Fibroblast of lung (primary cell): ENCODE results near the gene ROBO1. TPM values are rescaled to one million over a fixed set of nuclear protein-coding genes. Genes with fewer than 3 reads are reported as not detected.
A peak's percentile ranks its signal among the peaks of the same experiment; 100 is the strongest.

Source experiments
- DNase-seq, 2 donors: peaks; one replicate each; pipeline versions ENCODE4 v3.0.0 to v3.0.0-alpha.2; 2010; ENCODE audit warnings: low read depth in 2 of 2
- H2AFZ ChIP-seq: 2 replicates; pipeline ENCODE4 v1.5.1; 2012; ENCODE audit warnings: low read length, control low read depth, inconsistent platforms
- H3K27ac ChIP-seq: 2 replicates; pipeline ENCODE4 v1.5.1; 2011; ENCODE audit warnings: low read length, control low read depth; ENCODE audit not compliant: insufficient read depth
- H3K27me3 ChIP-seq: 2 replicates; pipeline ENCODE4 v1.5.1; 2011; ENCODE audit warnings: mild to moderate bottlenecking, low read length; ENCODE audit not compliant: control insufficient read depth, insufficient read depth
- H3K36me3 ChIP-seq: 2 replicates; pipeline ENCODE4 v1.5.1; 2011; ENCODE audit warnings: low read length; ENCODE audit not compliant: control insufficient read depth, insufficient read depth
- H3K4me1 ChIP-seq: 2 replicates; pipeline ENCODE4 v1.5.1; 2011; ENCODE audit warnings: low read length; ENCODE audit not compliant: control insufficient read depth, insufficient read depth; ENCODE audit errors: extremely low read depth
- H3K4me2 ChIP-seq: 2 replicates; pipeline ENCODE4 v1.5.1; 2011; ENCODE audit warnings: low read length, control low read depth; ENCODE audit not compliant: insufficient read depth; ENCODE audit errors: extremely low read depth
- H3K4me3 ChIP-seq, 4 experiments: fragments of 200-600 bp in 1 of 4; sonication (generic) in 1 of 4; replicated peaks in 1 of 4; 2 replicates each; pipeline ENCODE4 v1.5.1; 2011 to 2016; ENCODE audit warnings: low read length in 4 of 4, low read depth in 3 of 4, mild to moderate bottlenecking in 3 of 4, control low read depth in 2 of 4, inconsistent platforms in 1 of 4, mixed read lengths in 1 of 4; ENCODE audit not compliant: insufficient read depth in 1 of 4; ENCODE audit errors: control extremely low read depth in 1 of 4
- H3K79me2 ChIP-seq: 2 replicates; pipeline ENCODE4 v1.5.1; 2012; ENCODE audit warnings: mild to moderate bottlenecking, low read length, inconsistent platforms; ENCODE audit not compliant: control insufficient read depth, insufficient read depth
- H3K9ac ChIP-seq: 2 replicates; pipeline ENCODE4 v1.5.1; 2011; ENCODE audit warnings: mild to moderate bottlenecking, low read length, control low read depth; ENCODE audit not compliant: insufficient read depth
- H3K9me3 ChIP-seq: 2 replicates; pipeline ENCODE4 v1.5.1; 2012; ENCODE audit warnings: low read depth, low read length; ENCODE audit not compliant: control insufficient read depth, insufficient read depth
- H4K20me1 ChIP-seq: 2 replicates; pipeline ENCODE4 v1.5.1; 2011; ENCODE audit warnings: low read length; ENCODE audit not compliant: control insufficient read depth, insufficient read depth; ENCODE audit errors: extremely low read depth
- EZH2 ChIP-seq: IDR thresholded peaks from 2 replicates; pipeline ENCODE4 v1.5.1; 2012; ENCODE audit warnings: low read length, control low read depth, mild to moderate bottlenecking; ENCODE audit errors: missing control alignments
- polyA plus RNA-seq, 2 donors: library from polyadenylated mRNA; depleted of rRNA in 1 of 2; stranded (reverse) in 1 of 2; unstranded in 1 of 2; fragments of >200 nt; gene quantifications; 2 replicates each; pipeline ENCODE4 v1.2.1, GENCODE V29; 2011 to 2012; ENCODE audit warnings: missing spikeins in 1 of 2
- total RNA-seq: library from RNA; depleted of rRNA; stranded (reverse); fragments of >200 nt; gene quantifications from 2 replicates; pipeline ENCODE4 v1.2.1, GENCODE V29; 2014
- TF ChIP-seq, protein P1 (sequence below), 2 donors: IDR thresholded peaks in 1 of 2; conservative IDR thresholded peaks in 1 of 2; 1 replicate in 1 of 2; 2 replicates in 1 of 2; pipeline ENCODE4 v1.5.1; 2011 to 2012; ENCODE audit warnings: low read length in 2 of 2, control low read depth in 1 of 2, inconsistent platforms in 1 of 2, low read depth in 1 of 2, mild to moderate bottlenecking in 1 of 2

The ROBO1 gene
- total and polyA plus RNA-seq, 2 donors (not counting 1 experiment from before 2014, with no cell fraction given), result 53.8 to 104 TPM

DNA sequence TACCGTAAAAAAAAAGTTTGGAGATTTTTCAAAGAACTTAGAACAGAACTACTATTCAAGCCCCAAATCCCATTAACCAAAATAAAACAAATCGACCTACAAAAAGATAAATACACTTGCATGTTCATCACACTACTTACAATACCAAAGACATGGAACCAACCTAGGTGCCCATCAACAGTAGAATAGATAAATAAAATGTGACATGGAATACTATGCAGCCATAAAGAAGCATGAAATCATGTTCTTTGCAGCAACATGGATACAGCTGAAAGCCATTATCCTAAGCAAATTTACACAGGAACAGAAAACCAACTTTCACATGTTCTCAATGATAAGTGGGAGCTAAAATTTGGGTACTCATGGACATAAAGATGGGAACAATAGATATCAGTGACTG, 768.7 kb downstream of the ROBO1 start:
- Histone ChIP-seq H3K4me3 (no peak overlapping the region), H3K36me3 (no peaks in the 10 kb centered on the region), H3K27me3 (no peaks in the 10 kb centered on the region), H3K27ac (no peak overlapping the region), H3K9ac (no peak overlapping the region), H2AFZ (no peak overlapping the region), H3K4me2 (no peak overlapping the region), H3K4me1 (no peaks in the 10 kb centered on the region), H4K20me1 (no peaks in the 10 kb centered on the region), H3K79me2 (no peaks in the 10 kb centered on the region), H3K9me3 (no peaks in the 10 kb centered on the region)
- TF ChIP-seq EZH2, result no peak
- TF ChIP-seq, protein P1, sequence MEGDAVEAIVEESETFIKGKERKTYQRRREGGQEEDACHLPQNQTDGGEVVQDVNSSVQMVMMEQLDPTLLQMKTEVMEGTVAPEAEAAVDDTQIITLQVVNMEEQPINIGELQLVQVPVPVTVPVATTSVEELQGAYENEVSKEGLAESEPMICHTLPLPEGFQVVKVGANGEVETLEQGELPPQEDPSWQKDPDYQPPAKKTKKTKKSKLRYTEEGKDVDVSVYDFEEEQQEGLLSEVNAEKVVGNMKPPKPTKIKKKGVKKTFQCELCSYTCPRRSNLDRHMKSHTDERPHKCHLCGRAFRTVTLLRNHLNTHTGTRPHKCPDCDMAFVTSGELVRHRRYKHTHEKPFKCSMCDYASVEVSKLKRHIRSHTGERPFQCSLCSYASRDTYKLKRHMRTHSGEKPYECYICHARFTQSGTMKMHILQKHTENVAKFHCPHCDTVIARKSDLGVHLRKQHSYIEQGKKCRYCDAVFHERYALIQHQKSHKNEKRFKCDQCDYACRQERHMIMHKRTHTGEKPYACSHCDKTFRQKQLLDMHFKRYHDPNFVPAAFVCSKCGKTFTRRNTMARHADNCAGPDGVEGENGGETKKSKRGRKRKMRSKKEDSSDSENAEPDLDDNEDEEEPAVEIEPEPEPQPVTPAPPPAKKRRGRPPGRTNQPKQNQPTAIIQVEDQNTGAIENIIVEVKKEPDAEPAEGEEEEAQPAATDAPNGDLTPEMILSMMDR (conservative IDR thresholded peaks at IDR 0.05 in 1 of 2, IDR thresholded peaks at IDR 0.05 in 1 of 2; ENCODE audit: low read depth in 1 of 2, low read length in 2 of 2), result no peak
- no peak for DNase-seq

DNA sequence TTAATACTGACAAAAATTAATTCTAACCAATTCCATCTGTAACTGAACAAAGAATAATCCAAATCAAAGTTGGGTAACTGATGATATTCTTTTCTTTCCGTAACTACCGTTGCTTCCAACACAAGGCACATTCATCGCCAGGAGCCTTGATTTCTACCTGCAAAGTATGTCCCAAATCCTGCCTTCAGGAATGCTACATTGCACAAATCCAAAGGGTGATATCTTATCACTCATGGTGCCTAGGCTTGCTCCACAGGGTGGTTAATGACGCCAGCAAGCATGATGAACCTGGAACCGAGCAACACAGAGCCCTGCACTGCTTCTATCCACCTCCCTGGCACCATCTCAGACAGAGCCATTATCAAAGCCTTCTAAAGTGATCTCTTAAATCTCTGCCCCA, 772.7 kb downstream of the ROBO1 start:
- Histone ChIP-seq H3K9me3 (no peaks in the 10 kb centered on the region), H3K36me3 (no peaks in the 10 kb centered on the region), H3K27ac (no peak overlapping the region), H4K20me1 (no peaks in the 10 kb centered on the region), H2AFZ (no peak overlapping the region), H3K9ac (no peak overlapping the region), H3K4me1 (no peaks in the 10 kb centered on the region), H3K4me3 (no peak overlapping the region), H3K79me2 (no peaks in the 10 kb centered on the region), H3K27me3 (no peaks in the 10 kb centered on the region), H3K4me2 (no peak overlapping the region)
- no peak for DNase-seq
- TF ChIP-seq EZH2, result no peak
- TF ChIP-seq, protein P1 (conservative IDR thresholded peaks at IDR 0.05 in 1 of 2, IDR thresholded peaks at IDR 0.05 in 1 of 2; ENCODE audit: low read depth in 1 of 2, low read length in 2 of 2), result no peak

DNA sequence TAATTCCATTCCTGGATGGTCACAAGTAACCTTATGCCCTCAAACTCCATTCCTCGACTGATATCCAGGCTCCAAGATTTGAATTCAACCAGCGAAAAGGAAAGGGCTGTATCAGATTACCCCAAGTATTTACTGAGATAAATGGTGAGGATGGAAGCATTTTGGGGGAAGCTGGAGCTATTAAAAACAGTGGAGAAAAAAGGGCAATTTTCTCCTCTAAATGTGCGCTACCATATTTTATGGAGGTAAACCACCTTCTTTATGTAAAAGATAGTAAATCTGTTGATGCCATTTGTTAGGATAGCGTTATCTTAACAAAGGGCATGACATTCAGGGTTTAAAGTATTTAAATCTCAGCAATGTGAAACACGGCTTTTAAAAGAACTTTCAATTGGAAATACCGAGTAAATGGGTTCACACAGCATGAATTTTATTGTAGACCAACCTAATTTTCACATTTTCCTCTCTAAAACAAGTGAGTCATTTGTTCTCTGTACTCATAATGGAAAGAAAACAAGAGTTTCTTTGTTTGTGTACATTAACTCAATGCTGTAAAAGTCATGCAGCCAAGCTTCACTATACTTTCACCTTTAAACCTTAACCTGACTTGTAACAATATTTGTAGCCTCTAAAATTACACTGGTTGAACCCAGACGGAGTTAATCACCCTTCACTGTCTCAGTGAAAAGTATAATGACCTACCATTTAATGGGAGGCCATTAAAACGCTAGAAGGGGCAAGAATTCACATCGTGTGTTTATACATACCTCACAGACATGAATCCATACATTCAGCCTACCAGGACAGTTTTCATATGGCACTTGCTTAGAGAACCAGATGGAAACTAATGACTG, 773.4 kb downstream of the ROBO1 start:
- H3K4me2 ChIP-seq, result no peak overlapping the region
- H4K20me1 ChIP-seq, result no peaks in the 10 kb centered on the region
- H3K27ac ChIP-seq, result no peak overlapping the region
- peak overlapping the region in 1 of 4 experiments; percentile 18 for H3K4me3 ChIP-seq
- H3K9ac ChIP-seq, result no peak overlapping the region
- H3K36me3 ChIP-seq, result no peaks in the 10 kb centered on the region
- H3K27me3 ChIP-seq, result no peaks in the 10 kb centered on the region
- H3K79me2 ChIP-seq, result no peaks in the 10 kb centered on the region
- no peaks in the 10 kb centered on the region for H3K4me1 ChIP-seq
- no peaks in the 10 kb centered on the region for H3K9me3 ChIP-seq
- peak in 1 of 2 donors; percentile 39 for DNase-seq
- no peak overlapping the region for H2AFZ ChIP-seq
- no peak for TF ChIP-seq EZH2
- TF ChIP-seq, protein P1 (conservative IDR thresholded peaks at IDR 0.05 in 1 of 2, IDR thresholded peaks at IDR 0.05 in 1 of 2; ENCODE audit: low read depth in 1 of 2, low read length in 2 of 2), result no peak
